COR-L47 (cell line): Measurements from ENCODE around the gene WDR36.

Source experiments
- DNase-seq: peaks from one replicate; lab custom pipeline; 2025; lab: John Stamatoyannopoulos, UW

The WDR36 gene

DNA sequence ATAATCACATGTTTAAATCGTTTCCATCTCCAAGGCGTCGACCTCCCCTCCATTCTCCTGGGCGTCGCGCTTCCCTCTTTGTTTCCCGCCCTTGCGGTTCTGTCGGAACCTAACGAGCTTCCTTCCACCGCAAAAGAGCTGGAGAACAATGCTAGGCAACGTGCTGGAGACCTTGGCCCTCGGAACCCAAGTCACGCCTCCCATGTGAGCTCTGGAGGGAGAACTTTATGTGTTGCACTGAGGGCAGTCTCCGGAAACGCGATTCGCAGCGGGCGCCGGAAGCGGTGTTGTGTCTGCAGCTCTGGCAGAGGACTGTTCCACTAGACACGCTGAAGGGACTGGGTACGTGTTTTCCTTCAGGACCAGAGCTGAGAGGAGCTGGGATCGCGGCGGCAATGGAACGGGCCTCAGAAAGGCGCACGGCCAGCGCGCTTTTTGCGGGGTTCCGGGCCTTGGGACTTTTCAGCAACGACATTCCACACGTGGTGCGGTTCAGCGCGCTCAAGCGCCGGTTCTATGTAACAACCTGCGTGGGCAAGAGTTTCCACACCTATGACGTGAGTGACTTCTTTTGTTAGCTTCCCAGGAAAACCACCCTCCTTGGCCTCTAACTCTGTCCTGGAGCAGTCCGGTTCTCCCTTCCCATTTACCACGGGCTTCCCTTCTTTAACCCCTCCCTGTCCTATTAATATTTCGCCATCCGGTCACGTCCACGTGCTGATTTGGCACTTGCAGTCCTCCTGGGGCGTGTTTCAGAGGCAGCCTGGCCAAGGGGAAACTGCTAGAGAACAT is at the start of gene WDR36:
Gene WDR36, plus strand, starts transcription at position 287 of the 792 bp plus-strand sequence. Its CDS starts 109 bp downstream, at position 396.
- DNase-seq = peak; percentile 90

DNA sequence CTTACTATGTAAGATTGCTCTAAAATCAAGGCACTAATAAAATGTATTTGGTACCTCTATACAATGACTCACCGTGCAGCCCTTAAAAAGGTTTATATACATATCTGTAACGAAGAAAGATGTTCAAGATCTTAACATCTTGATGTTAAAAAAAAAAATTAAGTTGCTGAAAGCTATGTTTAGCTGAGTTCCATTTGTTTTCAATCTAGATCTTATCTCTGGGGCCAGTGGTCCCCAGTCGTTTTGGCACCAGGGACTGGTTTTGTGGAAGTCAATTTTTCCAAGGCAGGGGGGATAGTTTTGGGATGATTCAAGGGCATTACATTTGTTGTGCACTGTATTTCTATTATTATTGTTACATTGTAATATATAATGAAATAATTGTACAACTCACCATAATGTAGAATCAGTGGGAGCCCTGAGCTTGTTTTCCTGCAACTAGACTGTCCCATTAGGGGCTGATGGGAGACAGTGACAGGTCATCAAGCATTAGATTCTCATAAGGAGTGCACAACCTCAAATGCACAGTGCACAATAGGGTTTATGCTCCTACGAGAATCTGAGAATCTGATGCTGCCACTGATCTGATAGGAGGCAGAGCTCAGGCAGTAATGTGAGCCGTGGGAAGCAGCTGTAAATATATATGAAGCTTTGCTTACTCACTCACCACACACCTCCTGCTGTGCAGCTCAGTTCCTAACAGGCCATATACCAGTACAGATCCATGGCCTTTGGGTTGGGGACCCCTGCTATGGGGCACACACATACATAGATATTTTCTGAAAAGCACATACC is 48.2 kb upstream of the WDR36 start:
- DNase-seq = no peak

DNA sequence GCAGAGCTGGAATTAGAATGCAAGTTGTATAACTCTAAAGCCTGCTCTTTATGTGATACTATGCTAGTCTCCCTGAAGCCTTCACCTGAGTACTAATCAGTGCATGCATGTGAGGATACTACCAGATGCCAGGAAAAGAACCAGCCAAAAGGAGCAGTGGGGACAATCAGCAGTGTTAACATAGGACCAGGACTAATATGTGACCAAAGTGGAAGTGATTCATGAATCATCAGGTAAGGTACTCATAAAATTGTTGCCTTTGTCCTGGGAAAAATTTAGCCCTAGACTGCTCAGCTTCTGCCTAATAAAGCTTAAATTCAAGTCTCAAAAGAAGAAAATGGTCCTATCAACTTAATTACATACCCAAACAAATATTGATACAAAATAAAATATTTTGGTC is 34.1 kb upstream of the WDR36 start:
- DNase-seq = no peak

DNA sequence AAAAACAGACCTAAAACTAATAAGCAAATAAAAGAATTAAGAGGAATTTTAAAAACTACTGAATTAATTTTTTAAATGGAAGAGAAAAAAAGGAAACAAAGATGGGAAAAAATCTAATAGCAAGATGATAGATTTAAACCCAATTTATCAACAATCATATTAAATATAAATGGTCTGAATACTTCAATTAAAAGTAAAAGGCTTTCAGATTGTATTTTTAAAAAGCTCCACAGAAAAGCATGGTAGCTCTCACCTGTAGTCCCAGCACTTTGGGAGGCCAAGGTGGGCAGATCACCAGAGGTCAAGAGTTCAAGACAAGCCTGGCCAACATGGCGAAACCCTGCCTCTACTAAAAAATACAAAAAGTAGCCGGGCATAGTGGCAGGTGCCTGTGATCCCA is 32.0 kb upstream of the WDR36 start:
- no peak for DNase-seq

DNA sequence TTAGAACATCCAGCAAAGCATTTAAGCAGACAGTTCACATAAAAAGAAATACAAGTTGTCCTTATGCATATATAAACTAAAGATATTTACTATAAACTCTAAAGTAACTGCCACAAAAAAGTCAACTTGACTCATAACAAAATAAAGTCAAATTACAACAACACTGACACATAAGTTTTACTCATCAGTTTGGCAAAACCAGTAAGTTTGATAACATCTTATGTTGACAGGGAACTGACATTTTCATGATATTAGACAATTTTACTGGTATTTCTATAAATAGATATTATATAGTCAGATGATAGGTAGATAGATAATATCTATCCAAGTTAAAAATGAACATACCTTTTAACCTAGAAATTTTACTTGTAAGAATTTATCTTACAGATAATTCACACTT is 30.5 kb upstream of the WDR36 start:
- no peak for DNase-seq

DNA sequence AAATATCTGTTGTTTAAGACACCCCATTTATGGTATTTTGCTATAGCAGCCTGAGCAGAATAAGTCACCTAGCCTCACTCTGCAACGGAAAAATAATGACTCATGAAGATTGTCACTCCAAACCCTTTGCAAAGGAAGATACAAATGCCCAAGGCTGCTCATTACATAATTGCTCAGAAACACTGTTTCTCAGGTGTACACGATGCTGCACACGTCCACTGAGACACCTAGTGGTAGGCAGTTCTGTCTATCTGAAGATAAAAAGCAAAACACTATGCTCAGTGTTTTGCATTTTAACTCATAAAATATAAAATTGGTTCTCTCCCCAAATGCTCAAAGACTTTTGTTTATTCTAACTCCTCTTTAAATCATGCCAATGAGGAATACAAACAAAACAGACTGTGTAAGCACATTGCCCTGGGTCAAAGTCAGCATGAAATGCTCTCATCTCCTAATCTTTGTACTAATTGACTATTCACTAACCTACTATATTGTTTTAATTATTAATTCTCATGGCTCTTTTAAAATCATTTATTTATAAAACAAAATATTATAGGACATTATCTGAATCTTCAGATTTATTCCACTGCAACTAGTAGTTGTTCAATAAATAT is 28.3 kb upstream of the WDR36 start:
- peak; percentile 37 for DNase-seq

DNA sequence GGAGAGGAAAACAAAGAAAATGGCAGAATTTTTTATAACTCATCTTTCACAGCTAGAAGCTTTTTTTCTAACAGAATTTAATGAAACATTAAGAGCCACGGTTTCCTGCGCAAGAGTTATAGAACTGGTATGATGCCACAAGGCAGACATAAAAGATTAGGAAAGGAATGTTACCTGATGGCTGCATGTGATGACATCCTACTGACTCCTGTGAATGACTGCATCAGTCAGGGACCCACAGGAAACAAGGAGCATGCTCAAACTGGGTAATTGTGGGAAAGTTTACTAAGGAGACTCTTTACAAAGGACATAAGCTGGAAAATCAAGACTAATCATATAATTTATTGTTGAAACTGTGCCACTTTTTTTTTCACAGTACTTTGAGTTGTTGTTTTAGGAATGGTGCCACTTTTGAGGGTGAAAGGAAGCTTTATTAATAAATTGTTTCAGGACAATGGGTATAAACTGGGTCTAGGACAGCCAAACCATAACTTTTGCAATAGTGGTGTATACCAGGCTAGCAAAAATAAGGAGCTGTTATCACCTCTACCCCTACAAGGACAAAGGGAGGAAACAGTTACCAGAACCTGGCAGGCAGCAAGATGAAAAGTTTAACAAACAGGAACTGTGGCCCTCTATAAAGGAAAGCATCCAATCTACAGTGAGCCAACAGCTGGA is 25.7 kb upstream of the WDR36 start:
- DNase-seq = no peak

DNA sequence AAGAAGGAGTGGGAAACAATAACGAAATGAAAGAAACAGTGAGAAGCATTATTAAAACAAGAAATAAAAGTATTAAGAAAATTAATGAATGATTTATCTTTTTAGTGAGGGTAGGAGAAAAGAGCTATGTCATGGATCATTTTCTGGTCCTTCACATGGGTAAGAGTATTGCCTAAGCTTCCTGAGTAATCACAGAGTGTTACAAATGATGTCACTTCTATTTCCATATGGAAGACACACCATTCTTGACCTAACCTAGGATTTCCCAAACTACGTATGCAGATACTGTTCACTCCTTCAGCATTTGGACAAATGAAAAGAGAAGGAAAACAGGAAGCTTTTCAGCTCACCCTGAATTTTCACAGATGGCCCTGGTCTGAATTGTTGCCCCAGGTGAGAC is 23.9 kb upstream of the WDR36 start:
- no peak for DNase-seq

DNA sequence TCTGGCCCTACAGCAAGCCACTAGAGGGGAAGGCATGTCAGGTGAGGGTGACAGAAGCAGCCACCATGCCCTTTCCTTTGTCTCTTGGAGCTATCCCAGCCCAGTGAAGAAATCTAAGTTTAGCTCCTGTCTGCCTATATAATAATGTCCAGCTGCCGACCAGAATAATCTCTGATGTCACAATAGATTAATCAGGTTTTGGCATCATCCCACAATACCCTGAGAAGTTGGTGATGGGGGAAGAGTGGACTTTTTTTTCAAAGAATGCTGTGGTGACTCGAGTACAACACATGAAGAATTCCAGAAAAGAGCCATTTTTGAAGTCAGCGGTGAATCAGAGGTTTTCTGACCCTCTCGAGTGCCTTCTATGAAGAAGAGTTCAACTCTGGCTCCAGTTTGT is 22.3 kb upstream of the WDR36 start:
- DNase-seq = no peak

DNA sequence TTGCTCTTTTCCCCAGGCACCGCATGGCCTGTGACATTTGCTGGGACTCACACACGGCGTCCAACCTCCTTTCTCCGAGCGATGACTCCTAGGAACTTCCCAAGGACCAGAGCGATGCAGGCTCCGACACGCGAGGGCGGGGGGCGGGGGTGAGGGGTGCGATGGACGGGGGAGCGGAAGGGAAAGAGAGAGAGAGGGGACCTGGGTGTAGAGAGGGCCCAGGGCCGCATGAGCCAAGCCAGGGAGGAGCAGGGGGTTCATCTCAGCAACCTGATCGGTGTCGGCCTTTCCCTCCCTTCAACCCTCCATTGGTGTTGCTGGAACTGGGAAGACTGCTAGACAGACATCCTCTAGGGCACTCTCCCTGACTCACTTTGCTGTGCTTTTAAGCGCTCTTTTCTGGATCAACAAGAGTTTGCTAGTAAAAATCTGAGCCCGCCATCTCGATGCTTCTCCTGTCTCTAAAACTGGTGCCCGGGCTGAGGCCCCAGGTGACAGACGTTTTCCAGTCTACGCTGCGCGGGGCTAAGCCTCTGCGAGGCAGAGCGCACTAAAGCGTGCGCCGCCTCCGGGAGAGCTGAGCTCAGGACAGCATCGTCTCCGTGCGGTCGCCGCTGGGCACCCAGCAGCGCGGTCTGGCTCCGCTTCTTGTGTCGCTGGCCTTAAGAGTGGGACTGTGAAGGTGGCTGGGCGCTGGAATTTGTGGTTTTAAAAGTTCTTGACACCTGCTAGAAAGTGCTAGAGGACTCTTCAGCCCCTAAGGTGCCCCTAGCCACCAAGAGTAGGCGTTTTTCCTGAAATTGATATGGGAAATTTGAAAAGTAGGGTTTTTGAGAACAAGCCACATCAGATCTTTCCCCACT is 21.6 kb upstream of the WDR36 start:
- DNase-seq = no peak

DNA sequence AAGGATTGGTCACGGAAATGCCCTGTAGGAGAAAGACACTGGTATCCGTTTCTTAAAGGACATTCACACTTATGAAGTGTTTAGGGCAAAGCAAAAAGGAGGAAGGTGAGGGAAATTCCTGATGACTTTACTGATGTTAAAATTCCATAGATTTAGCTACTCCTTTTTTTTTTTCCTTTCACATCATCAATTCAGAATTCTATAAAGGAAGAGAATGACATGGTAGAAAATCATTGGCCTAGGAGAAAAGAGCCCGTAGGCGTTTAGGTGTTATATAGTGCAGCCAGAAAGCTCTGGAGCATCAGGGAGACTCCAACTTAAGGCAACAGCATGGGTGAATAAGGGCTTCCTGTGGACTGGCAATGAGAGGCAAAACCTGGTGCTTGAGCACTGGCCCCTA is 20.7 kb upstream of the WDR36 start, which contains the start of gene TSLP:
Gene TSLP, plus strand, starts transcription at position 301 of the 400 bp plus-strand sequence. CDS start 178 bp downstream, outside the sequence.
- DNase-seq = no peak

DNA sequence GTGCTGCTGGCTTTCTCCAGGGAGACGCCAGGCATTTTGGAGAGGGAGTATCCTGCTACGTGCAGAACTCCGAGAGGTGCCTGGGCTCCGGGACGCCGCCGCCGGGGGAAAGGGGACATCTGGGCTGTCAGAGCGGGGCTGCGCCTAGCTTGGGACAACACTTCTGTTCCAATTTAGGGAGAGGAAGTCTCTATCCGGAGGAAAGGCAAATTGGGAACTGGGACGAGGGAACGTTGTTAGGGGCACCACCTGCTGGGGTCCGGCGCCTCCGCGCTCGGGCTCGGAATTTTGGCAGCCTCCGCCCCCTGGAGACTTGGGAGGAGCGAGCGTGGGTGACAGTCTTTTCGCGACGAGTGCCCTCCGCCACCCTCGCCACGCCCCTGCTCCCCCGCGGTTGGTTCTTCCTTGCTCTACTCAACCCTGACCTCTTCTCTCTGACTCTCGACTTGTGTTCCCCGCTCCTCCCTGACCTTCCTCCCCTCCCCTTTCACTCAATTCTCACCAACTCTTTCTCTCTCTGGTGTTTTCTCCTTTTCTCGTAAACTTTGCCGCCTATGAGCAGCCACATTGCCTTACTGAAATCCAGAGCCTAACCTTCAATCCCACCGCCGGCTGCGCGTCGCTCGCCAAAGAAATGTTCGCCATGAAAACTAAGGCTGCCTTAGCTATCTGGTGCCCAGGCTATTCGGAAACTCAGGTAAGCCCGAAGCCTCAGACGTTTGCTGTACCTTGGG is 19.0 kb upstream of the WDR36 start:
- no peak for DNase-seq

DNA sequence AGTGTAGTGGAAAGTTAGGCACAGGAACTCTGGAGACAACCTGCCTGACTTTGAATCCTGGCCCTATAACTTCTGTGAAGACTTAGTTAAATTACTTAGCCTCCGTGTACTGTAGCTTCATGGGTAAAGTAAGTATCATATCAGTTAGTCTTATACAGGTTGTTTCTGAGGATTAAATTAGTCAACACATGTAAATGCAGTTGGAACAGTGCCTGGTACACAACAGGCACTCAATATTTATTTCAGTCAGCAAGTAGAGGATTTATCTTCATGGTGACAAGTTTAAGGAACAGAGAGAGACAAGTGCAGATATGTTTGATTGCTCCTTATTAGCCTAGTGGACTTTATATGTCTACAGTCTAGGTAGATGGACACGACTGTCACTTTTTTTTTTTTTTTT is 17.9 kb upstream of the WDR36 start:
- no peak for DNase-seq

DNA sequence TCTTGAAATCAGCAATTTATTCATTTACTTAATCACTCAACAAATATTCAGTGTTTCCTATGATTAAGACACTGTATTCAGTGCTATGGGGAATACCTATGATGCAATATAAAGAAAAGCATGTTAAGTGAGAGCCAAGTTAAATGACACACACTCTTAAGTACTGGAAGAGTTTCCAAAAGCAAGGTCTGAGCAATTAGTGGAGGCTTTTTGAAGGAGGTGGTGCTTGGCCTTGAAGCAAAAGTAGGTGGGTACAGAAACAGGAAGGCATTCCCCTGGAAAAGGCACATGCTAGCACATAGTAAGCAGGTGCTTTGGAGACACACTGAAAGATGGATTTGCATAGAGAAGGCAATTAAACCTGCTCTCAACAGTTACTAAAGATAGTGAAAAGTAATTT is 16.6 kb upstream of the WDR36 start:
- DNase-seq = no peak

DNA sequence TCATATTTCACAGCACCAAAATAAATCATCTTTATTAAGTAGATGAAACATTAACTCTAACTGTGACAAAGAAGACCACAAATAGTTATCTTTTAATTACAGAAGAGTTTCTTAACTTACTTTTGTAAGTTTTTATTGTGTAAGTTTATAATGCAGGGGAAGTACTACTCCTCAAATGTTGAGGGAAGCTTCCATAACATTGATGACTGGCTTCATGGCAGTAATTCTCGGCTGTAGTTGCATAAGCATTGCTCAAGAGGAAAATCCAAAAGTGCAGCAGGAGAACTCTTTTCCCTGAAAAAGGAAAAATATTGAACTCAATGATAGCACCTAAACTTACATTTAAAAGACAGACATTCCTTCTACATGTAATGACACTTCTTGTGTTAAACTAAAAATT is 16.1 kb upstream of the WDR36 start:
- no peak for DNase-seq

DNA sequence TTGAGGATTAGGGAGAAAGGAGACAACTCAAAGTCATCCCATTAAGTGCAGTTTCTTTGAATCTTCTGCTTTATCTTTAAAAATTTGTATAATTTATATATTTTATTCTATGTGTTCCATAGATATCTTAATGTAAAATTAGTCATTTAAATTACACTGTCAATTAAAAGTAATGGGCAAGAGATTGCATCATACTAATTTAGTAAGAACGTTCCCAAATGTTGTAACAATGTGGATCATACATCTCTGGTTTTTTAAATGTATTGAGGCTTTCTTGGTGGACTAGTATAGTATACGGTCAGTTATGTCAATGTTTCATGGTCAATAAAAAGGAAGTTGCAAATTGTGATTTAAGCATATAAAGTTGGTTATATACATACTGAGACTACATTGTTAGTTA is 14.5 kb upstream of the WDR36 start:
- DNase-seq = no peak

DNA sequence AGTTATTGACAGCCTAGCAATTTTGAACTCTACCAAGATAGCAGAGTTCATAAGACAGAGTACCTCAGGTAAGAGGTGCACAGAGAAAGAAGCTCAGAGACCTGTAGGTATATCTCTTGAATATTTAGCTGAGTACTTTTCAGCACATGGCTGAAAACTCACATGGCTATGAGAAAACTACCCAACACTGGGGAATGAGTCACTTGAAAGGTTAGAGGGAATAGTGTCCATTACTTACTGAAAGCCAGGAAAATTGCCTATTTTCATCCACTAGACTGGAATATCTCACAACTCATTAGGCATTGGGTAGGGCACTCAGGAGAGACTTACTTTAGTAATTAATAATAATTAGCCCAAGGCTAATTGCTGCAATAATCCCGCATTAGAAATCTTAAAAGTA is 12.3 kb upstream of the WDR36 start:
- no peak for DNase-seq

DNA sequence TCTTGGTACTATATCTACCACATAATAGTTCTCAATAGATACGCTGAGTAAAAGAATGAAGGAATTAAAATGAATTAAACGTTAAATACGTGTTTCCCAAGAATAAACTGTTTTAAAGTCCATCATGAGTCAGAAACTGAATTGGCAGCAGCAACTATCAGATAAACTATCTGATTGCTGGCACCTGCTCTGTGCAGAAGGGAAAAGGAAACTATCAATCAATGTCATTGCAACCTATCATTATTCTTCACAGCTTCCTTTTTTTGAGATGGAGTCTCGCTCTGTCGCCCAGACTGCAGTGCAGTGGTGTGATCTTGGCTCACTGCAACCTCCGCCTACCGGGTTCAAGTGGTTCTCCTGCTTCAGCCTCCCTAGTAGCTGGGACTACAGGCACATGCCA is 8.8 kb upstream of the WDR36 start:
- peak; percentile 37 for DNase-seq

DNA sequence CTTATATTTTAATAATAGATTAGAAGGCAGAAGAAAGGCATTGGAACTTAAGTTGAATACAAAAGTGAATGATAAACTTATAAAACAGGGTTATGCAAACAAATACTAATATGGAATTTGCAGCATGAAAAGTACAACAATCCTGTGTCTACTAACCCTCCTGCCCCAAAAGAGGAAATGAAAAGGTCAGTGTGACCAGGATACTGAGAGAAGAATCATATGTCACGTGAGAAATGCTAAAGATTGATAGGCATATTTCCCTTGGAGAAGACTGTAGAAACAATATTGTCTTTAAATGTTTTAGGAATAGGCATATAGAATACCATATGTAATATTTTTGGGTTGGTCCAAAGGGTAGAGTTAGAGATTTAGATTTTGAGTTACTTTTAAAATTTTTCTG is 3.8 kb downstream of the WDR36 start:
- no peak for DNase-seq

DNA sequence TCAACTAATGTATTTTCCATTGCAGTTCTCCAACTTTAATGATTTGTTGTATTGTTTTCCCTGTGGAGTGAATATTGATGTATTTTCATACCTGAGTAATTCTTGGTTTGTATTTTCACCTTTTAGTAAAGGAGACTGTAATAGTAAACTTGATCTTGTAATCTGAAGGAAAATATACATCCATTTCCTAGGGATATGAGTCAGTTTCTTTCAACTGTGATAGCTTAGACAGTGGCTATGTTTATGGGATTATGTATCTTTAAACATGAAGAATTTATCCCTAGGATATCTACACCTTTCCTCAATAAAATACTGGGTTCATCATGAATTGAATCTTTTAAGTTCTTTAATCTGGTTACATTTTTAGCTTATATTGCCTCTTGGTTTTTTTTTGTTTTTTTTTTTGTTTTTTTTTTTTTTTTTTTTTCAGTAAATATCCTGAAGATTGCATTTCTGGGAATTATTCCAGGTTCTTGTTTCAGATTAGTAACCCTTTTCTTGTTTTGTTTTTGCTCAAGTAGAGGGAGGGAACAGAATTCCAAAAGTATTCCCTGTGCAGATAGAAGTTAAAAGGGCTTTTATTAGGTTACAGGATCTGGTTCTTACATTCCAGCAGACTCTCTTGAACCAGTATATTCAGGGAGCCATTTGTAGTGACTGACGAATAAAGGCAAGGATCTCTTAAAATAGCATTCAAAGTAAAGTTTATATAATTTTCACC is 7.1 kb downstream of the WDR36 start:
- DNase-seq = no peak
